ENCODE measurements around the gene SORBS1.

Gene SORBS1

DNA sequence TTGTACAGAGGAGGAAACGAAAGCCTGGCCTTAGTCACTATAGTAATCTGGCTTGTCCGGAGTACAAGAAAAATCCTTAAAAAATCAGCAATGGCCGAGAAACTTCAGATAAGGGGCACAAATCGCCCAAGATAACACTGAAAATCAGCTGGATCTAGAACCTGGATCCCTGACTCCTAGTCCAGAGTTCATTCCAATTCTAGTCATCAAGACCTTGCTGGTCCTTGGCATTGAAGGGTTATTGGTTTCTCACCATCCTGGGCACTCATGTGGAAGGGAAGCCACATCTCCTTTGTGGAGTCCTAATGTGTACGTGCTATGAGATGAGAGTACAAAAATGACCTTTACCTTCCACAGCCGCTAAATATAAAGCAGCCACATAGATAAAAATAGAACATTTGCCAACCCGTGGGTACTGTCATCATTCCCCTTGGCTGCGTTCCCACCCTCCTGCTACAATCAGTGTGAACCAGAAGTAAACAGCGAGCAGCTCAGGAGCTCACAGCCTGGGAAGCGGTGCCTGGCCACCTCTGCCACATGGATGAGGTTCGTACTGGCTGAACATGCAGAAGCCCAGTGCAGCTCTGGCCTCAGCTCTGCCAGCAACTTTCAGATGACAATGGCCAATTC lies 154.4 kb downstream of the SORBS1 start:
- peak; percentile 46 to 68 for DNase-seq

DNA sequence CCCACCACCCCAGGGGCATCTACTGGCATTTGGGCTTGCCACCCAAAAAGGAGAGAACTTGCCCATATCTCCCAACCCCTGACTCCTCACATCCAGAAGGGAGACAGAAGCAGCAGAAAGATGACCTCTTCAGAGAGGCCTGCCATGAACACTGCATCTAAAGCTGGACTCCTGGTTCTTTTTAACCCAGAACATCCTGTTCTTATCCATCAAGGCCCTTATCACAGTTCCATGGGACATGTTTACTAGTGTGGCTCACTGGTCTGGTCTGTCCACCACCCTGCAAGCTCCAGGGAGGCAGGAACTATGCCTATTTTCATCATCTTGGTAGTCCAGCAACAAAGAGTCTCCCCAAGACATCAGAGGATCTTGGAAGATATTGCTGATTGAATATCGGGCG lies 155.5 kb downstream of the SORBS1 start:
- DNase-seq = no peak

DNA sequence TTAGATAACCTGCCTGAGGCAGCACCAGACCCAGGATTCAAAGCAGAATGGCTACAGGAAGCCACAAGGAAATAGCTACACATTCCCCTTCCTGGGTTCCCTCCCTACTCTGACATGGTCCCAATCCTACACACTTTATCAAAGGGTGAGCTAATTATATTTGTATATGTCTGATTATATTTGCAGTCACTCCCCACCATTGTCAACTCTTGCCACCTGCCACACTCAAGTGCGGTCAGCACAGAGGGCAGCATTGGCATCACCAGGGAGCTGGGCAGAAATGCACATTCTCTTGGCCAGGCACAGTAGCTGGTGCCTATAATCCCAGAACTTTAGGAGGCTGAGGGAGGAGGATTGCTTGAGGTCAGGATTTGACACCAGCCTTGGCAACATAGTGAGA lies 156.3 kb downstream of the SORBS1 start:
- DNase-seq = no peak

DNA sequence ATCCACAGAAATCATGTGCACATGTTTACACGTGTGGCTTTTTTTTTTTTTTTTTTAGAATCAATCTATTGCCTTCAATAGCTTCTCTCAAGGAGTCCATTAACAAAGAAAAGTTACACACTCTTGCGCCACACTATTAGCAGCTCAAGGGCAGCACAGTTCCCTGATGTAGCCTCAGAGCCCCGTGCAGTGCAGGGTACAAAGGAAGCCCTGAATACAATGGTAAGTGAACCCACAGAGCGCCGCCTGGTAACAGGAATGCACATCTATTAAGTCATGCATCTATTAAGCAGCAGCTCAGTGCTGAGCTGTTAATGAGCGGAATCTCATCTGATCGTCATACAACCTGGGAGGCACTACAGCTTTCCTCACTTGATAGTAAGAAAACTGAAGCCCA lies 156.7 kb downstream of the SORBS1 start:
- no peak for DNase-seq

DNA sequence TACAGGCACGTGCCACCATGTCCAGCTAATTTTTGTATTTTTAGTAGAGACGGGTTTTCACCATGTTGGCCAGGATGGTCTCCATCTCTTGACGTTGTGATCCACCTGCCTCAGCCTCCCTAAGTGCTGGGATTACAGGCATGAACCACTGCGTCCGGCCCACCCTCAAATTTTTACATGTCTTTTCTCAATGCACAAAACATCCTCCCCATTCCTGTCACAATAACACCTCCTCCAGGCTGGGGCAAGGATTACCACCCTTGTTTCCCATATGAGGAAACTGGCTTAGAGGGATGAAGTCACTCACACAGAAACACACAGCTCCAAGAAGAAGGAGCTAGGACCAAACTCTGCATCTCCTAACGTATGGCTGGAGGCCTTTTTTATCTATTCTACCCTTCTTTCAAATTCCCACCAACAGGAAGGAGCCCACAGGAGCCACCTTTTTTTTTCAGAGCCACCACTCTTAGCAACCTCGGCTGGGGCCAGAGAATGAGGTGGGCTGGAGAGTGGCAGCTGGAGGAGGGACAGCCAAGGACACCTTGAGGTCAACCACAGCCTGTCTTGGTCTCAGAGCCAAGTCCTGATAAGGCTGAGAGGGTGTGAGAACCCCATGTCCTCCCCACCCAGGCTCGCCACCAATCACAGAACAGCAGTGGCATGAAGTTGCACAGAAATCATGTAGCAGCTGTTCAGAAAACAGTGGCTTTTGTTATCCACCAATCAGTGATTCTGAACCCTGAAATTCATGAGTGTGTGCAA lies 157.3 kb downstream of the SORBS1 start:
- DNase-seq = no peak

DNA sequence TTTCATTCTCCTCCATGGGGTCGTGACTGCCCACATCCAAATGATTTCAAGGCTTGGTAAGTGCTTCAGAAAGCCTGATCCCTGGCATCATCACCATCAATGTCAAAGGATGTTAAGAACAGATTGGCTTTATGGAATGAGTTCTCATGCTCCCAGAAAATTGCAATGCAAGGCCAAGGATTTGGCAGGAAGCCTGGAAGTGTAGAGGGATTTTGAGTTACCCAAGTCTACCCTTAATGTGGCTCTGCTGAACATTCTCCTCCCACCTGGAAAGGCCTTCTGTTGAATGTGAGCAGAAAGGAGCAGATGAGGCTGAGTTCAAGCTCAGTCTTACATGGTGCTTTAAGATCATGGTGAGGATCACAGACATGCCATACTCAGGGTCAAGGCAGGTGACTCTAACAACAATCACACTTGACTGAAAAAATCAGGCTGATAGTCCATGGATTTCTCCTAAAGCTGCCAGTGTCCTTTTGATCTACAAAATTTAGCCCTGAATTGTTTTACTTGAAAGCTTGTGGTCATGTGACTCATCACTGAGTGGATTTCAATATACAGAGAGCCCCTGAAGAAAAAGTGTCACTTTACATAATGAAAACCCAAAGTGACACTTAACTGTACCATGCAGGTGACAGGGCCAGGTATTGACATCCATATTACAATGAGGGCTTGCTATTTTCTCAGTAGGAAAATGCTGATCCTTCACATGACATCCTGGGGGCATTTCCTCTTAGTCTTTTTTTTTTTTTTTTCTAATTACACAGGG lies 159.3 kb downstream of the SORBS1 start:
- no peak for DNase-seq

DNA sequence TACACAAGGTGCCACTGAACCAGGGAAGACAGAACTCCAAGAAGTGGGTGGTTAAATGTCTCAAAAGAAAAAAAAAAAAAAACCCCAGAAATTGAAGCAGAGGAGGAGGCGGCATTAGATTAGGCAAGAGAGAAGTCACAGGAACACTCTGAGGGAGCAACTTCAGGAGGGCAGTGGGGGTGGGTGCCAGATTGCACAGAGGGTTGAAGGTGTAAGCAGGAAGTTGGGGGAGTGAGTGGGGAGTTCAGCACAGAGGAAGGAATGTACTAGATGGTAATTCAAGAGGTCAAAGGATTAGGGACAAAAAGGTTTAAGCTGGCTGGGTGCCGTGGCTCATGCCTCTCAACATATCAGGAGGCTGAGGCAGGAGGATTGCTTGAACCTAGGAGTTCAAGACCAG lies 160.4 kb downstream of the SORBS1 start:
- no peak for DNase-seq

DNA sequence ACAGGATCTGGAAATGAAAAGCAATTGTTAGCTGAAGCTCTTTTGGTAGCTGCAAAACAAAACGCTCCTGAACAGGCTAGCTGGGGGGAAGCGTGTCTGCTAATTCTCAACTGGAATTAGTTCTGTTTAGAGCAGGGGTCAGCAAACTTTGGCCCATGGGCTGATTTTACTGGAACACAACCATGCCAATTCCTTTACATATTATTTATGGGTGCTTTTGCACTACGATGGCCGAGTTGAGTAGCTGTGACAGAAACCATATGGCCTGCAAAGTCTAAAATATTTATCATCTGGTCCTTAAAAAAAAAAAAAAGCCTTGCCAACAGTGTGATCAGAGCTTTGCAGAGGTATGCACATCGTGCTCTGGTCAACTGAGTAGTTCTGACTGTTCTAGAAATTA lies 162.0 kb downstream of the SORBS1 start:
- no peak for DNase-seq

DNA sequence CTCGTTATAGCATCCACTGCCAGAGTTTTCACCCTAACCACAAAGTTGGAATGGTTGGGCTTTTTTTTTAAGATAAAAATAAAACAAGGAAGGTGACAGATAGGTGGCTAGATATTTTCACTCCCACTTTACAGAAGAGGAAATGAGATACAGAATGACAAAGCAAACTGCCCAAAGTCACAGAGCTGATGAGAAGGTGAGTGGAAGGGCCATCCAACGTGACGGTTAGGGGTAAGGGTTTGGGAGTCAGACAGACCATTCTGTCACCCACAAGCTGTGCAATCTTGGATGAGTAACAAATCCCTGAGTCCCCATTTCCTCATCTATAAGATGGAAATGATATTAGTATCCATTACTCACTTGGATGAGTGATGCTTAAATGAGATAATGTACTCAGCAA lies 163.4 kb downstream of the SORBS1 start:
- no peak for DNase-seq

DNA sequence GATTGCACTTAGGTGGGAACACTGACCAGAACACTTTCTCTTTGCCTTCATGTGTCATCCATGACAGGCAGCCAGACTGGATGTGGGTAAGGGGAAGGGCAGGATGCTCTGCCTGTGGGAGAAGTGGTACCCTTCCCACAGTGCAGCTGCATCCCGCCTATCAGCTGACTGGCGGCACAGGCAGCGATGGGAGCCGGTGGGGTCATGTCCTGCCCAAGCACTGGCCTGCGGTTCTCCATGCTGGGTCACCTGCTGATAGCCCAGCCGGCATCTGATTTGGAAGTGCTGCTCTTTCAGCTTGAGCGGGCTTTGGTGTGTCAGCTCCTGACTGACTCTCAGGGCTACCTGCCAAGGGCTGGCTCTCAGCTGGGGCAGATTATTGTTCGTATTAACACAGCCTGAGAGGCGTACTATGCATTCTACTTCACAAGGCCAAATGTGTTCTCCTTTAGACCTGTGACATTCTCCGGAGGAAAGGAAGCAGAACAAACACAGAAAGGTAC lies 165.2 kb downstream of the SORBS1 start:
- DNase-seq = no peak

DNA sequence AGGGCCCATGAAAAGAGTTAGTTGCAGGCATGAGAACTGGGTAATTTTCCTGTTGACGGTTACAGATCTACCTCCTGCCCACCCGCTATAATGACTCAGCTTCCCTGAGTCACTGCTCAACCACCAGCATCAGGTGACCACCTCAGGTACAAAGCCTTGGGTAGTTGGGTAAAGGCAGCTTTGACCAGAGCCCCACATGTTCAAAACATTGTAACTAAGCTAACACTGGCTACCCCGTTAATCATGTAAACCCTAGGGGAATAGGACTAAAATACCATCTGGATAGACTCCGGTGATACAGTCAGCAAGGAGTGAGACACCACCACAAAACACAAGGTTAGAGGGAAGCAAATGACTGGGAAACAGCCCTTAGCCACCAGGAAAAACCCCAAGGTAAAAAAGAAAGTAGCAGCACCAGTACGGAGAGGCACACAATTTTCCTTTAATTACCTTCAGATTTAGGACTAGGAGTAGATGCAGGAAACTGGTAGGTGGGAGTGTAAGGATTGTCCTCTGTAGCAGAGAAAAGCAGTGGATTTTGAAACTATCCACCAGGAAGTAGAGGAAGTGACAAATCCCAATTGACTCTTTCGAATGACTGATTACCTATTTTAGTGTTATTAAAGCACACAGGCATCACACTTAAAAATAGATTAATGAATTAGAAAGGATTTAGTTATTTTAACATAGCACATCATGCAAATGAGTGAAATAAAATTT lies 166.8 kb downstream of the SORBS1 start:
- DNase-seq = no peak

DNA sequence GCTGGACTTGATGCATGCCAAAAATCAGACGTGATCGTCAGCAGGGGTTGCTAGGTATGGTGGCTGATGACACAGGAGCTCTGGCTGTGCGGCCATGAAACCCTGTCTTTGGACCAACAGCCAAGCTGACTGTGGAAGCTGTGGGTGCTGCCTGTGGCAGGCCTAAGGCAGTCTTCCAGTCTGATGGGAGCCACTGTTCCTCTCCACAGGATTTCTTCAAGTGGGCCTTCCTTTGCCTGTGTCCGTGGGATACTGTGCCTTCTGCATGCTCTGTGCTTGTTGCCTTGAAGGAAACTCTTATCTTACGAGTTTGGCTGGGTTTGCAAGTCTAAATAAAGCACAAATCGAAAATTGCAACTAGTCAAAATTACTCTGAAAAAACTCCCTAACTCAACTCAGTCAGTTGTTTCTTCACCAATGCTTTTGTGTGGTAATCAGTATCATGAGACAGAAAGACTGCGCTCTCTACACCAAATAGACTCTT lies 168.4 kb downstream of the SORBS1 start:
- DNase-seq = no peak

DNA sequence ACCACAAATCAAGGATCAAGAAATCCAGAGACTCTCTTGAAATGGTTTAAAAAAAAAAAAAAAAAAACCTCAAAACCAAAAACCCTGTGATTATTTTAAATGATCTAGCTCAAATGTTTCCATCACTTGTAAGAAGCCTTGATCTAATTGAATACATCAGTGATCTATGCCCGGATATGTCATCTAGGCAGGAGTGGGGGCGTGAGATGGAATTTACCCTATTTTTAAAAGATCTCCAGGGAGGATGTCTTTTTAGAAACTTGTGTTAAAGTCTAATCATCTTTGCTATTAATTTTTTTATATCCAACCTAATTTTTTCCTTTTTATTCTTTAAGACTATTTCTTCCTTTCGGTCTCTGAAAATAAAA lies 169.0 kb downstream of the SORBS1 start:
- no peak for DNase-seq

DNA sequence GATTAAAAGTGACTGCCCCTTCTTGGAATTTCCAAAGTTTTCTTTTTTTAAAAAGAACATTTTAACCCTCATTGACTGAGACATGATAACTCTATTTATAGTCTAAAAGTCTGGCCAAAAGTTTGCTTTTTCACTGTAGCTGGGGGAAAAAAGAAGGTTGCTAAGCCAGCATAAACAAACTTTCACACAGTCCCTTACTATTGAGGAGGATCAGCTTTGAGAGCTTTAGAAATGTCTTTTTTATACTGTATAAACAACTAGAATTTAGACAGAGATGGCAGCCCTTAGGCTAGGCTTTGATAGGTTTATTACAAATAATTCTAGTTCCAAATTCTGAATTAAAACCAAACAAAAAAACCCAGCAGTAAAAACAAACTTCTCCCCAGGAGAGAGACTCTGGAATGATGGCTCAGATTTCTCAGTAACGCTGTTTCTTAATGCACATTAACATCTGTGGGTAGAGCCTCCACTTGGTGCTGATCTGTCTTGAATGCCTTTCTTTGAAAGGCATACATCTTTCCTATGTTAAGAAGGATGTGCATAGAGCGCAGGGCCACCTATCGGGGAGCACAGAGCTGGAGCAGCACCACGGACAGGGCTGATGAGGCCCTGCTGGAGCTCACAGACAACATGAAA lies 169.5 kb downstream of the SORBS1 start:
- no peak for DNase-seq

DNA sequence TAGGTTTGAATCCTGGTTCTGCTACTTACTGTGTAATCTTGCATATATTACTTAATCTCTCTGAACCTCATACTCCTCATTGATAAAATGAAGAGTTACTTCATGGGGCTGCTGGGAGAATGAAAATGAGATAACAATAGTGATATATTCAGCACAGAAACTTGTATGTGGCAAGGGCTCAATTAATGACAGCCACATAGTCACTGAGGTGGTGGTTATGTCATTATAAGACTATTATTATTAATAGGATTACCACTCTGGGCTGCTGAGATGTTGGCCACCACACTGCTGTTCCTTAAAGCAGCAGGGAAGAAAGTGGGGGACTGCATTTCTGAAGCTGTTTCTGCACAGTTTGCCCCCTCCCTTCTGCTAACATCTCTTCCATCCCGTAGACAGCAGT lies 170.0 kb downstream of the SORBS1 start:
- DNase-seq = no peak

DNA sequence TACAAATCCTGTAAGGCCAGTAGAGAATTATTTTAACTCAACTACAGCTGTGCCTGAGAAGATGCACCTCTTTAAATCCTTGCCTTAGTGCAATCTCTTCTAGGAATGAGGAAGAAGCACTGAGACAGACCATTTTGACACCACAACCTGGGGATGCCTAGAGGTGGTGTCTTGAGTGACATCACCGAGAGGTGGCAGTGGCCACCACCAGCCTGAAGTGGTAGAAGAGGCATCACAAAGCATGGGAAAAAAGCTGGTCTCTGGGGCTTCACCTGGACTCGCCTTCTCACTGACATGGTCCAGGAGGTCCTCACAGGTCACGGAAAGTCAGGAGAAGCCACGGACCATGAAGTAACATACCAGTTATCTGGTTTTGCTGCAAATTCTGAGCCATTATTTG lies 171.2 kb downstream of the SORBS1 start:
- DNase-seq = no peak

DNA sequence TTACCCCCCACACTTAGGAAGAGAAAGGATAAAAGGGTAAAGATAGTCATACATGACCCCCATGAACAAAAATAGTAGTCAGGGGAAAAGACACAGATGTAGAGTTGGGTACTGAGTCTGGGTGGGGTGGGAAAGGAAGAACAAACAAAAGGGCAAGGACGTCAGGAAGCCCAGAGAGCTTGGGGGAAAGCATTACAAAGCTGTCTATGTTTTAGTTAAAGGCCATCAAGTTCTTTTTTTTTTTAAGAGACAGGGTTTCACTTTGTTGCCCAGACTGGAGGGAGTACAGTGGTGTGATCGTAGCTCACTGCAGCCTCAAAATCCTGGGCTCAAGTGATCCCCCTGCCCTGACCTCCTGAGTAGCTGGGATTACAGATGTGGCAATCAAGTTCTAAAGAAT lies 172.0 kb downstream of the SORBS1 start:
- DNase-seq = no peak

DNA sequence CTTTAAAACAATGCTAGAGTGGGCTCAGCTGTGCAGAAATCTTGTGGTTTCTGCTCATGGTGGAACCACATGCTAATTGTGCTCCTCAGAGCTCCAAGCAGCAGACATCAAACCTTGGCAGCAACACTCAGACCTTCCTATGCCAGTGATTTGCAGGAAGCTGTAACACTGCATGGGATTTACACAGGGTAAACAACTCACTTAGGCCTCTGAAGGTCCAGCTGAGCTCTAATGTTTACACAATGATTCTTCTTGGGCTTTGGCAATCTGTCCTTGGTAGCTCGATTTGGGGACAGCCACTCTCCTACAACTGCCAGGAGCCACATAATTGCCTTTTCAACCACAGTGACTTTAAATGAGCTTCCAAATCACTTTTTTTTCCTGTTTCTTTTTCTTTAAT lies 172.6 kb downstream of the SORBS1 start:
- peak; percentile 23 to 67 for DNase-seq

DNA sequence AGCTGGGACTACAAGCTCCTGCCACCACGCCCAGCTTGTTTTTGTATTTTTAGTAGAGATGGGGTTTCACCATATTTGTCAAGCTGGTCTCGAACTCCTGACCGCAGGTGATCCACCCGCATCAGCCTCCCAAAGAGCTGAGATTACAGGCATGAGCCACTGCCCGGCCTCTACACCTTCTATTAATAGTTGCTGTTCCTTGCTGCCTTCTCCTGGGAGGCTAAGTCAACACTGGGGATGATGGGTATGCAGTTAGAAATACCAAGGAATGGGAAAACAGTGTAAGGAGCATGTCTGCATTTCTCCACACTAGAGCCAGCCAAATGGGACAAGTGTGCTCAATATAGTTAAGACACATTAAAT lies 173.1 kb downstream of the SORBS1 start:
- DNase-seq = no peak

DNA sequence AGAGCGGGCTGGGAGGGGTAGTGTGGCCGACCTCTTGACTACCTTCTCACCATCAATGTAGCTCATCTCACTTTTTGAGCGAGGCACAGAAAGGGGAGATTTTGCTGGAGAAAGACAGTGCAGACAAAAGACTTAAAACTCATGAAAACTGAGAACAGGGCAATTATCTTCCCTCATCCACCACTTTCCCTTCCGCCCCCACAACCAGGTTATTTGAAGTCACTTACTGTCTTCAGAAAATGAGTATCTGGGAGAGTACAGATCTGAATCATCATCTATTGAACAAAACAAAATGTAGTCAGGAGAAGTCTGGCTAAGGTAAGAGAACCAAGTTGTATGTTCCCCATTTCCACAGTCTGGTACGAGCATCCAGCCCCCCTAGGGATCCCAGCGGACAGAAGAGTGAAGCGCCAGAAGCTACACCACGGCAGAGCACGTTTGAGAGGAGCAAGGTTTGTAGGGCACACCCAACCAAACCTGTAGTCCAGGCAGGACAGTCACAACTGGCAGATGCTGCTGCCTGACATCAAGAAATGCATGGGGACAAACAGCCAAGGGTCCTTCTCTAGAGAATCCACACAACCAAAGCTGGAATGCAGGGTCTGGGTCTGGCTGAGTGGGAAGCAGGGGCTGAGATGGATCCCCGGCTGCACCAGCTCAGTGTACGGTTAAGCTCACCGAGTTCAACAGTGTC lies 177.0 kb downstream of the SORBS1 start:
- no peak for DNase-seq

DNA sequence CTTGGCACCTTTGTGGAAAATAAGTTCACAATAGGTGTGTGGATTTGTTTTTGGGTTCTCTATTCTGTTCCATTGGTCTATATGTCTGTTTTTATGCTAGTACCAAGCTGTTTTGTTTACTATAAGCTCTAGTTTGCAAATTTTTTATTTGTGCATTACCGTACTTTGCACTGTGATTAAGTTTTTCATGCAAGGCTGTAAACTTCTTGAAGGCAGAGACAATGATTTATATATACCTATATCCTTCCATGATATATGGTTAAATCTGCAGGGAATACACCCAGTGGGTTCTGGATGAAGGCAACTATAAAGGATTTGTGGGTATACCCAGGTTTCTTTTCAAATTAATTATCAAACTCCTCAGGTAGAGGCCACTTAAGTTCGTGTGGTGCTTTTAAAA lies 178.6 kb downstream of the SORBS1 start:
- DNase-seq = no peak

DNA sequence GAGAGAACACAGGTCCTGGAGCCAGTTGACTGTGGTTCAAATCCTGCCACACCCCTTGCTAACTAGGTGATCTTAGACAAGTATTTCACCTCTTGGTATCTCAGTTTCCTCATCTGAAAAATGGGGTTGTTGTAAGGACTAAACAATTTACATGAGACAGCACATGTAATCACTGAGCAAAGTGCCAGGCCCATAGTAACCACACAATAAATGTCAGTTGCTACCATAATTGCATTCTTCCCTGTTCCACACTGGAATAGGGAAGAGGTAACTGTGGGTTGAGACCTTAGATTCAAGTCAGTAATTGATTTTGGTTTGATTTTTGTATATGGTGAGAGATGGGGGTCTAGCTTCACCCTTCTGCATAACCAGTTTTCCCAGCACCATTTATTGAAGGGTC lies 179.0 kb downstream of the SORBS1 start:
- no peak for DNase-seq
